HG03460 (cell line): Measurements from ENCODE around the gene NTM.

Source experiments
- ATAC-seq: cut with Tn5 transposase; IDR thresholded peaks from one replicate; pipeline ENCODE4 v1.9.1; 2021; ENCODE audit not compliant: unreplicated experiment

NTM gene

GRCh38 chr11:132154781-132155180 lies 784.4 kb downstream of the NTM start:
- ATAC-seq, result no peak

GRCh38 chr11:132158091-132158490 lies 787.7 kb downstream of the NTM start:
- no peak for ATAC-seq

GRCh38 chr11:132158696-132159095 lies 788.3 kb downstream of the NTM start:
- ATAC-seq, result no peak

GRCh38 chr11:132161403-132162078 lies 791.1 kb downstream of the NTM start:
- ATAC-seq, result no peak

GRCh38 chr11:132168344-132168981 lies 798.0 kb downstream of the NTM start:
- no peak for ATAC-seq

- no peak for ATAC-seq
Observed at GRCh38 chr11:132171031-132171430, 800.6 kb downstream of the NTM start.

- ATAC-seq, result no peak
Observed at GRCh38 chr11:132174362-132175255, 804.2 kb downstream of the NTM start.

- no peak for ATAC-seq
Observed at GRCh38 chr11:132177106-132177505, 806.7 kb downstream of the NTM start.

GRCh38 chr11:132184079-132184478 lies 813.7 kb downstream of the NTM start:
- ATAC-seq, result no peak

GRCh38 chr11:132185726-132186592 lies 815.5 kb downstream of the NTM start:
- no peak for ATAC-seq

- no peak for ATAC-seq
Observed at GRCh38 chr11:132186699-132187098, 816.3 kb downstream of the NTM start.

- no peak for ATAC-seq
Observed at GRCh38 chr11:132187386-132187785, 817.0 kb downstream of the NTM start.

GRCh38 chr11:132187814-132188213 lies 817.4 kb downstream of the NTM start:
- ATAC-seq, result no peak

- ATAC-seq, result no peak
Observed at GRCh38 chr11:132196928-132197327, 826.5 kb downstream of the NTM start.

GRCh38 chr11:132200353-132200936 lies 830.0 kb downstream of the NTM start:
- ATAC-seq, result no peak

- ATAC-seq, result no peak
Observed at GRCh38 chr11:132202621-132203020, 832.2 kb downstream of the NTM start.

GRCh38 chr11:132205006-132205405 lies 834.6 kb downstream of the NTM start:
- no peak for ATAC-seq

- ATAC-seq, result no peak
Observed at GRCh38 chr11:132205496-132205895, 835.1 kb downstream of the NTM start.

- no peak for ATAC-seq
Observed at GRCh38 chr11:132206993-132207392, 836.6 kb downstream of the NTM start.

- ATAC-seq, result no peak
Observed at GRCh38 chr11:132208477-132209055, 838.2 kb downstream of the NTM start.
